K562 (cell line): ENCODE data around the gene VPS35L. TPM values are rescaled to one million over a fixed set of nuclear protein-coding genes. Genes with fewer than 3 reads are reported as not detected.

Experiments used
- ARNT ChIP-seq, 2 experiments: fragments of 450-650 bp; IDR thresholded peaks; 2 replicates each; pipeline ENCODE4 v1.6.1; 2016; ENCODE audit warnings: mild to moderate bottlenecking in 1 of 2
- CUX1 ChIP-seq: fragments of 200-800 bp; sonication (Bioruptor generic); IDR thresholded peaks from 2 replicates; pipeline ENCODE4 v1.6.1; 2016; ENCODE audit warnings: missing genetic modification characterization, missing compliant biosample characterization
- ETV5 ChIP-seq: sonication (generic); formaldehyde crosslinking; IDR thresholded peaks from 2 replicates; pipeline ENCODE4 v1.4.0; 2020; ENCODE audit warnings: low read depth, mild to moderate bottlenecking, missing genetic modification reagents
- FUS ChIP-seq: fragments of 200-400 bp; formaldehyde crosslinking; optimal IDR thresholded peaks from 2 replicates; pipeline ENCODE3; 2017; ENCODE audit warnings: low read depth, low read length
- HMG20A ChIP-seq: fragments of 450-650 bp; formaldehyde crosslinking; conservative IDR thresholded peaks from 2 replicates; pipeline ENCODE4 v1.4.0; 2020; ENCODE audit warnings: mild to moderate bottlenecking, mixed read lengths
- KLF1 ChIP-seq: fragments of 450-650 bp; IDR thresholded peaks from 2 replicates; pipeline ENCODE4 v1.6.1; 2016; ENCODE audit warnings: missing genetic modification characterization, missing compliant biosample characterization
- MTF1 ChIP-seq: fragments of 250-450 bp; sonication (Bioruptor Pico); IDR thresholded peaks from 2 replicates; pipeline ENCODE4 v1.9.0; 2021; ENCODE audit warnings: moderate library complexity, mild to moderate bottlenecking, inconsistent platforms, borderline replicate concordance
- PHF21A ChIP-seq: fragments of 450-650 bp; IDR thresholded peaks from 2 replicates; pipeline ENCODE4 v1.6.1; 2017; ENCODE audit warnings: low read depth, borderline replicate concordance
- PRPF4 ChIP-seq: fragments of 200-400 bp; formaldehyde crosslinking; IDR thresholded peaks from one replicate; pipeline ENCODE4 v1.6.1; 2017; ENCODE audit warnings: low read length, low read depth, mild to moderate bottlenecking; ENCODE audit not compliant: insufficient read depth, poor library complexity, severe bottlenecking
- RFX1 ChIP-seq: fragments of 450-650 bp; IDR thresholded peaks from 2 replicates; pipeline ENCODE4 v1.6.1; 2016; ENCODE audit warnings: mild to moderate bottlenecking, moderate library complexity
- SFPQ ChIP-seq: fragments of 200-400 bp; formaldehyde crosslinking; IDR thresholded peaks from 2 replicates; pipeline ENCODE4 v1.6.1; 2017; ENCODE audit warnings: mild to moderate bottlenecking, low read depth, low read length, moderate library complexity
- SP1 ChIP-seq: sonication (generic); formaldehyde crosslinking; IDR thresholded peaks from 2 replicates; pipeline ENCODE4 v1.8.1; 2022; ENCODE audit warnings: mild to moderate bottlenecking, missing genetic modification reagents
- TBP ChIP-seq: optimal IDR thresholded peaks from 2 replicates; pipeline ENCODE3; 2011; ENCODE audit warnings: low read depth, low read length, improper control_type of control experiment
- ZNF121 ChIP-seq: sonication (generic); formaldehyde crosslinking; conservative IDR thresholded peaks from 2 replicates; pipeline ENCODE4 v1.8.0; 2022; ENCODE audit warnings: missing genetic modification reagents
- ZNF586 ChIP-seq: fragments of 450-650 bp; formaldehyde crosslinking; conservative IDR thresholded peaks from 2 replicates; pipeline ENCODE4 v1.4.0; 2020; ENCODE audit warnings: mild to moderate bottlenecking, moderate library complexity
- ZNF655 ChIP-seq: fragments of 250-450 bp; sonication (Bioruptor Pico); IDR thresholded peaks from 2 replicates; pipeline ENCODE4 v1.5.0; 2021
- polyA plus RNA-seq, 8 experiments: library from polyadenylated mRNA; depleted of rRNA in 4 of 8; stranded (reverse) in 5 of 8; unstranded in 3 of 8; fragments of >200 nt; fragmentation: Nextera tagmentation in 2 of 8; fragmentation: Illumina TruSeq in 1 of 8; extraction: Ambion mirVana in 2 of 8; extraction: Trizol in 1 of 8; gene quantifications; 2 replicates each; pipeline versions ENCODE4 v1.2.1 to v1.2.3, GENCODE V29; 2011 to 2014; ENCODE audit warnings: inconsistent platforms in 1 of 8, missing spikeins in 1 of 8
- total RNA-seq, 7 experiments: library from RNA; depleted of rRNA in 6 of 7; stranded (reverse); fragments of >200 nt in 6 of 7; fragmentation: Illumina TruSeq in 2 of 7; extraction: Trizol in 2 of 7; gene quantifications; 2 replicates each; pipeline versions ENCODE4 v1.2.1 to v1.2.3, GENCODE V29; 2011 to 2021; ENCODE audit warnings: low replicate concordance in 1 of 7

Gene VPS35L
- total and polyA plus RNA-seq, 9 of the 15 experiments (the other 6 are each of a cell fraction or from before 2014, with no cell fraction given): 10.2 to 30.4 (median 20.1) TPM

GRCh38 chr16:19555938-19556771 is 652 bp downstream of the VPS35L start (continued):
- TF ChIP-seq MTF1 (CRISPR knock-in tag) (no peak), PHF21A (no peak), ARNT (IDR thresholded peaks at IDR 0.05) (no peak), RFX1 (no peak), FUS (no peak), ETV5 (CRISPR knock-in tag) (no peak), KLF1 (tag) (no peak), TBP (peak; percentile 57), CUX1 (CRISPR knock-in tag) (no peak), SFPQ (no peak), ZNF121 (no peak), HMG20A (CRISPR knock-in tag) (no peak), ZNF655 (no peak), SP1 (CRISPR knock-in tag) (peak; percentile 49; the same call in 1 of the 2 replicates), PRPF4 (no peak), ZNF586 (CRISPR knock-in tag) (no peak)
